ENCODE data around the gene COQ9.
"Not testable (repeated sequence)": the region's sequence is repeated elsewhere in the genome, so short reads cannot be mapped to it uniquely, and the experiment has no call there.

DNA sequence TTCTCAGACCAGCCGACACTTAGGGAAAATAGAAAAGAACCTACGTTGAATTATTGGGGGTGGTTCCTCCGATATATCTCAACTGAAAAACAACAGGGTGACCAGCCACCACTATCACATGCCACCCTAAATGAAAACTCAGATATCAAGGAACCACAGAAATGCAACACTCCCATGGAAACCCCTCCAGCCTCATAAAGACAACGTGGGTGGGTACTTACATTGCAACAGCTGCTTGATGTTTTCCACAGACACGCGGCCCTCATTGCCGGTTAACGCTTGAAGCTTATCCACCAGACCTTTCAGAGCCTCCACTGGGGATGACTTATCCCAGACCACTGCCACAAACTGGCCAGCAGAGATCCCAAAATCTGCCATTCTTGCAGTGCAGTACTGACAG lies 6.7 kb upstream of the COQ9 start:
- not testable (repeated sequence) for TF ChIP-seq POLR2AphosphoS5 (IDR thresholded peaks at IDR 0.05; ENCODE audit: low read depth, low read length); POLR2A (IDR thresholded peaks at IDR 0.05; ENCODE audit: low read depth, low read length); TAF1 (IDR thresholded peaks at IDR 0.05; ENCODE audit: borderline replicate concordance, low read depth, low read length)
